ENCODE results near the gene TYROBP.

TYROBP gene

DNA sequence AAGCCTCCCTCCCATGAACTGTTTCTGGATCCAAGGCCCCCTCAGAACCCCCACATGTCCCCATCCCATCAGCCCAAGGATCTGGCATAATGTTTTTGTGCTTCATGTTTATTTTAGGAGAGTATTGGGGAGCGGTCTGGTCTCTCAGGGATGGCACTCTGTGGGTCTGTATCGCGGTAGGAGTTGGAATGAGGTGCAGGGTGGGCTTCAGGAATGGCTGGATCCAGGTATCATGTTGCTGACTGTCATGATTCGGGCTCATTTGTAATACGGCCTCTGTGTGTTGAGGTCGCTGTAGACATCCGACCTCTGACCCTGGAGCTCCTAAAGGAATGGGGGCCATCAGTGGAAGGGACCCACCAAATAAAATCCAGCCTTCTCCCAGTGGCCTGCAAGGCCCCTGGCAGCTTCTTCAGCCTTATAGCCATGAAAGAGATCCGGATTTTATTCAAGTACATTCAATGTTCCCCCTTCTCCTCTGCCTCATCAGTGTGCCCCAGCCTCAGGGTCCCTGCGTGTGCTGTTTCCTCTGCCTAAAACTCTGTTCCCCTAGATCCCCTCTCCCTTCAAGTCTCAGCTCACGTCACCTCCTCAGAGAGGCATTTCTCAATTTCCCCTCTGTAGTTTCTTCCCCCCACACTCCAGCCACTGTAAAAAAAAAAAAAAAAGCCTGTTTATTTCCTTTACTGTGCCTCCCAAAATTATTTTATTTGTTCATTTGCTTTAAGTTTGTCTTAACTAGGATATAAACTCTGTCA lies 3.6 kb downstream of the TYROBP start:
- H3K4me3 ChIP-seq (ENCODE audit: low read depth, low read length), result no peak overlapping the region
- TF ChIP-seq, protein P1, sequence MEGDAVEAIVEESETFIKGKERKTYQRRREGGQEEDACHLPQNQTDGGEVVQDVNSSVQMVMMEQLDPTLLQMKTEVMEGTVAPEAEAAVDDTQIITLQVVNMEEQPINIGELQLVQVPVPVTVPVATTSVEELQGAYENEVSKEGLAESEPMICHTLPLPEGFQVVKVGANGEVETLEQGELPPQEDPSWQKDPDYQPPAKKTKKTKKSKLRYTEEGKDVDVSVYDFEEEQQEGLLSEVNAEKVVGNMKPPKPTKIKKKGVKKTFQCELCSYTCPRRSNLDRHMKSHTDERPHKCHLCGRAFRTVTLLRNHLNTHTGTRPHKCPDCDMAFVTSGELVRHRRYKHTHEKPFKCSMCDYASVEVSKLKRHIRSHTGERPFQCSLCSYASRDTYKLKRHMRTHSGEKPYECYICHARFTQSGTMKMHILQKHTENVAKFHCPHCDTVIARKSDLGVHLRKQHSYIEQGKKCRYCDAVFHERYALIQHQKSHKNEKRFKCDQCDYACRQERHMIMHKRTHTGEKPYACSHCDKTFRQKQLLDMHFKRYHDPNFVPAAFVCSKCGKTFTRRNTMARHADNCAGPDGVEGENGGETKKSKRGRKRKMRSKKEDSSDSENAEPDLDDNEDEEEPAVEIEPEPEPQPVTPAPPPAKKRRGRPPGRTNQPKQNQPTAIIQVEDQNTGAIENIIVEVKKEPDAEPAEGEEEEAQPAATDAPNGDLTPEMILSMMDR (IDR thresholded peaks at IDR 0.05; ENCODE audit: low read depth, low read length), result no peak

DNA sequence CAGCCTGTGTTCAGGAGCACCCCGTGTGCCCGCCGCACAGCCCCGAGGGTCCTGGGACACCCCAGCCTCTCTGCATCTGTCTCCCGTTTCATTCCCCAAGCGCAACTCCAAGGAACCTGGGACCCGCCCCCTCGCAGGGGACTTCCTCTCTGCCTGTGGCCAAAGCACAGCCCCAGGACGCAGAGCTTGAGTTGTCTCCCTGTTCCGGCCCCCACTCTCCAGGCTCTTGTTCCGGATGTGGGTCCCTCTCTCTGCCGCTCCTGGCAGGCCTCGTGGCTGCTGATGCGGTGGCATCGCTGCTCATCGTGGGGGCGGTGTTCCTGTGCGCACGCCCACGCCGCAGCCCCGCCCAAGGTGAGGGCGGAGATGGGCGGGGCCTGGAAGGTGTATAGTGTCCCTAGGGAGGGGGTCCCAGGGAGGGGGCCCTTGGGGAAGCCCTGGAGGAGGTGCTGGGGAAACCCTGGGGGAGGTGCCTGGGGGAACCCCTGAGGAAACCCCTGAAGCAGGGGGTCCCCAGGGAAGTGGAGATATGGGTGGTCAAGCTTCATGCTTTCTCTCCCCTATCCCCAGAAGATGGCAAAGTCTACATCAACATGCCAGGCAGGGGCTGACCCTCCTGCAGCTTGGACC lies 4.4 kb downstream of the TYROBP start:
- TF ChIP-seq, protein P1 (IDR thresholded peaks at IDR 0.05; ENCODE audit: low read depth, low read length), result no peak
- H3K4me3 ChIP-seq (ENCODE audit: low read depth, low read length), result peak overlapping the region; percentile 37

DNA sequence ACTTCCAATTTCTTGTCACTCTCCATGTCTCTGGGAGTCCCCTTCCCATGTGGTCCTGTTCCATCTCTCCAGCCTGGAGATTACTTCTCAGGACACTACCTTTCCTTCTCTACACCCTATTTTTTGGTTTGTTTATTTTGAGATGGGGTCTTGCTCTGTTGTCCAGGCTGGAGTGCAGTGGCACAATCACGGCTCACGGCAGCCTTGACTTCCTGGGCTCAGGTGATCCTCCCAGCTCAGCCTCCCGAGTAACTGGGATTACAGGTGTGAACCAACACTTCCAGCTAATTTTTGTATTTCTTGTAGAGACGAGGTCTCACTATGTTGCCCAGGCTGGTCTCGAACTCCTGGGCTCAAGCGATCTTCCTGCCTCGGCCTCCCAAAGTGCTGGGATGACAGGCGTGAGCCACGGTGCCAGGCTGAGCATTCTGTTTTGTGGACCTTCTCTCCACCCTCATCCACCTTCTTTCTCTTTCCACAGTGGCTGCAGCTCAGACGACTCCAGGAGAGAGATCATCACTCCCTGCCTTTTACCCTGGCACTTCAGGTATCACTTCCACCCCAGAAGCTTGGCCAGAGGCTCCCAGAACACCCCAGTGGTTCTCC lies 5.1 kb downstream of the TYROBP start:
- TF ChIP-seq, protein P1 (IDR thresholded peaks at IDR 0.05; ENCODE audit: low read depth, low read length), result no peak
- peak overlapping the region; percentile 37 for H3K4me3 ChIP-seq (ENCODE audit: low read depth, low read length)

DNA sequence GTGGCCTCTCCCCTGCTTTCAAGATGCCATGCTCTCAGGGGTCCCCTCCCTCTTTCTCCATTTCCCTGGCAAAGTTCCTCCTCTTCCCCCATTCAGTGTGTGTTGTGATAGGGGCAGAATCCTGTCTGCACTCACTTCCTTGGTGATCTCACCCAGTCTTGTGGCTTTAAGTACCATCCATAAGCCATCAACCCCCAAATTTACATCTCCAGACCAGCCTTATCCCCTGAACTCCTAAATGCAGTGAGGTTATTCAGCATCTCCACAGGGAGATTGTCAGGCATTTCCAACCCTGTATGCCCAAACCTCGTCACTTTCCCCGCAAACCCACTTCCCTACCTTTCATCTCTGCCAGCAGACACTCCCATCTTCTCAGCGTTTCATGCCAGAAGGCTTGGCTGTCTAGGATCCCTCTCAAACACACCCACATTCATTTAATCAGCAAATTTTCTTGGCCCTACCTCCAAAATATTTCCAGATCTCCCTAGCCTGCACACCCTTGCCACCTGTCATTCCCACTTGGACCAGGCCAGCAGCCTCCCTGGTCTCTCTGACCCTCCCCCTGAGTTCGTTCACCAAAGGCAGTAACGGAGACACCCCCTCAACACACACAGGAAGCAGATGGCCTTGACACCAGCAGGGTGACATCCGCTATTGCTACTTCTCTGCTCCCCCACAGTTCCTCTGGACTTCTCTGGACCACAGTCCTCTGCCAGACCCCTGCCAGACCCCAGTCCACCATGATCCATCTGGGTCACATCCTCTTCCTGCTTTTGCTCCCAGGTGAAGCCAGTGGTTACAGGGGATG lies 6.0 kb downstream of the TYROBP start, which contains the start of gene HCST:
Gene HCST, plus strand, starts transcription at position 676 of the 808 bp plus-strand sequence. Its CDS starts 65 bp downstream, at position 741.
- TF ChIP-seq, protein P1 (IDR thresholded peaks at IDR 0.05; ENCODE audit: low read depth, low read length), result no peak
- H3K4me3 ChIP-seq (ENCODE audit: low read depth, low read length), result peak within 1 kb of the TSS; percentile 37

DNA sequence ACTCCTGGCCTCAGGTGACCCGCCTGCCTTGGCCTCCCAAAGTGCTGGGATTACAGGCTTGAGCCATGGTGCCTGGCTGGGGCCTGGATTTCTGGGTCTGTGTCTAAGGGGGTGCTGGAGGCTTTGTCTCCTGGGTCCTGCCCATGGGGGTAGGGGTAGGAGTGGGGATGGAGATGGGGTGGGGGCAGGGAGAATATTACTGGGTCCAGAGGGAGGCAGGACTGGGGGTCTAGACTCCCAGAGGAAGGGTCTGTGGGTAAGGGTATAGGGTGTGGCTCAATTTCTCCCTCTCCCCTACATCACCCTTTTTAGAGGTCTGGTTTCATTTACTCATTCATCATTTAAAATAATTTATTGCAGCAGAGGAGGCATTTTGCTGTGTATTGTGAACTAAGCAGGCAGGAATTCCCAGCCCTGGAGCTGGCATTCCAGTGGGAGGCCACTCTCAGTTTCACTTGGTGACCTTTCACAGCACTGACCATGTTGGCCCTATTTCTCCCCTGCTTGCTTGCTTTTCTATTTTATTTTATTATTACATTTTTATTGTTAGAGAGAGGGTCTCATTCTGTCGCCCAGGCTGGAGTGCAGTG lies 6.9 kb downstream of the TYROBP start:
- peak overlapping the region; percentile 80 for H3K4me3 ChIP-seq (ENCODE audit: low read depth, low read length)
- TF ChIP-seq, protein P1 (IDR thresholded peaks at IDR 0.05; ENCODE audit: low read depth, low read length), result no peak

DNA sequence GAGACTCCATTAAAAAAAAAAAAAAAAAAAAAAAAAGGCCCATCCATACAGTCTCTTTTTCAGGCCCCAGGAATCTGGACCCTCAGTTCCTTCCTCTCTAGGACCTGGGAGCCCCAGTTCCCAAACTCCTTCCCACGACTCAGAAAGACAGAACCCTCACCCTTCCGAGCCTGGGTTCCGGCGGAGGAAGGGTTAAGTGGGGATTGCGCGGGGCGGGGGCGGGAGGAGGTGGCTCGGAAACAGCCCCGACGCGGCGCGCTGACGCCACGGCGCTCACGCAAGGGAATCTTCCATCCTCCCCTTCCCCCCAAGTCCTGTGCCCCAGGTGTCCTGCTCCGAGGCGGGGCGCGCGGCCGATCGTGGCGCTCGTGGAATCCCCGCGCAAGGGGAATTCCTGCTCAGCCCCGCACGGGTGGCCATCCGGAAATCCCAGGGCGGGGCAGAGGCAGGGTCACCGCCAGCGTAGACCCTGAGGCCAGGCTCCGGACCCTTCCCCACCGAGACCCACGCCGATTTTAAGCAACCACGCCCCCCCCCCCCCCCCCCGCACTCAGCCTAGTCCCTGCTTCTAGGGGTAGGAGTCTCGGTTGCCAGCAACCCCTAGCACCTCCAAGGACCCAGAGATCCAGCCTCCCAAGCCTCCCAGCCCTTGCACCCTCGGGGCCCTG lies 8.4 kb downstream of the TYROBP start:
- TF ChIP-seq, protein P1 (IDR thresholded peaks at IDR 0.05; ENCODE audit: low read depth, low read length), result no peak
- peak overlapping the region; percentile 80 for H3K4me3 ChIP-seq (ENCODE audit: low read depth, low read length)
